Suppressor macrophage treated with lipopolysaccharide for 4 hours (primary cell): ENCODE results near the gene SKAP1.
A peak's percentile ranks its signal among the peaks of the same experiment; 100 is the strongest.
"Not testable (repeated sequence)": the region's sequence is repeated elsewhere in the genome, so short reads cannot be mapped to it uniquely, and the experiment has no call there.

Experiments
- DNase-seq: peaks from one replicate; pipeline ENCODE4 v3.0.0-alpha.2; 2020

Gene SKAP1

GRCh38 chr17:48445248-48445620, 15.2 kb upstream of the SKAP1 start:
- DNase-seq: no peak

GRCh38 chr17:48444516-48445247, 14.7 kb upstream of the SKAP1 start:
- no peak for DNase-seq

- no peak for DNase-seq
Observed at GRCh38 chr17:48443712-48444111, 13.7 kb upstream of the SKAP1 start.

DNA sequence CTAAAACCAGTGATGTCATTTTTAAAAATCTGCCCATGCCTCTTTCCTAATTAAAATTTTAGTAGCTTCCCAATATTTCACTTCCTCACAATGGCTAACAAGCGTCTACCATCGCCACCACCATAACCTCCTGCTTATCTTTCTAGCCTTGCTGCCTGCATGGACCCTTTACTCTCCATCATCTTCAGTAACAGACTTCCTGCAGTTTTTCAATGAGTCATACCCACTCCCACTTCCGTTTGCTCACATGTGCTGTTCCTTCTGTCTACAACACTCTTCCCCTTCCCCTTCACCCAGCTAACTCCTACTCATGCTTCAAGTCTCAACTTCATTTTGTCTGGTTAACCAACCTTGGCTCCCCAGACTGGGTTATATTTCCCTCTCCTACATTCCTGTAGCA, 12.8 kb upstream of the SKAP1 start:
- DNase-seq: peak; percentile 33

DNA sequence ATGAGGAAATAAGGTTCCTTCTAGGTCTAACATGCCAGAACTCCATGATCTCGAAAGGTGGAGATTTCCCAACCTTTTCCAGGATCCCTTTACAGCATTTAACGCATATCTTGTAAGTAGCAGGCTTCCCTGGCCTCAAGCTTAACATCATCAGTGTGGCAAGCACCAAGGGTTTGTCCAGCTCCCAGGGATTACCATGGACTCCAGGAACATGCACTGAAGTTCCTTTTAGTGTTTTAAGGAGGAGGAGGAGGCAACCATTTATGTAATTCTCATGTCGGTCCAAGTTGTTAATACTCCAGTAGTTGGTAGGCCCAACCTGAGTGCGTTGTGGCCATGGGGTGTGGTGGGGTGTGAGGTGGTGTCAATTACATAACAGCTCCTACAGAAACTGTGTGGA, 11.8 kb upstream of the SKAP1 start:
- no peak for DNase-seq

DNA sequence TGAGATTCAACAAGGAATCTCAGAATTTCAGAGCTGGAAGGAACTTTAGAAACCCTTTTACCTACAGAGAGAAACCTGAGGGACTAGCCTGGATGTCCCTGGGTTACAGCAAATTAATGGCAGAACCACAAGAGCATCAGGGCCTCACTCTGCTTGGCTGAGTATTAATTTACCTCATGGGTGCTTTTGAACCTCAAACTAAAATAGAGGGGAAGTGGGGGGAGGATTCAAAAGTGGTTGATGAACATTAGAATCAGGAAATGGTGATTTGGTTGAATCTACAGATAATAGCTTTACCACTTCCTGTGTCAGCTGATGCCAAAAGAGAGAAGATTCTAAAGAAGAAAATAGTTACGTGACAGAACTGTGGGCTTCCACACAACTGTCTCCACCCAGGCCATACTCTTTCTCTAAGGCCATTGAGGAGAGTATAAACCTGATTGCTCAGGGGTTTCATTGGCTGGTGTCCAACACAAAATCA, 11.3 kb upstream of the SKAP1 start:
- DNase-seq: peak; percentile 9

DNA sequence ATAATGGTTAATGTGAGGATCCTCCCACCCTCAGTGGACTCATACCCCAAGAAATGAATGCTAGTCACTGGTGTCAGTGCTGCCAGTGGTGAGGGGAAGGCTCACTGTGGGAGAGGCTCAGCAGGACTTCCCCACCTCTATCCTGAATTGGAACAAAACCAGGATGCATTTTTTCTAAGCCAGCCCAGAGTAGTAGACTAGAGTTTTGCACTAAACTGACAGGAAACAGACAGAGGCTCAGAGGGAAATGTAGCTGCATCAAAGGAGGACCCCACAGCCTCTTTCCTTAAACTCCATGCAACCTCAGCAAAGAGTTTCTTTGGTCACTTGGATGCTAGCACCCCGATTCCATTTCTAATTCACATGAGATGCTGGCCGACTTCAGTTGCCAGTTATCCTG, 10.7 kb upstream of the SKAP1 start:
- no peak for DNase-seq

DNA sequence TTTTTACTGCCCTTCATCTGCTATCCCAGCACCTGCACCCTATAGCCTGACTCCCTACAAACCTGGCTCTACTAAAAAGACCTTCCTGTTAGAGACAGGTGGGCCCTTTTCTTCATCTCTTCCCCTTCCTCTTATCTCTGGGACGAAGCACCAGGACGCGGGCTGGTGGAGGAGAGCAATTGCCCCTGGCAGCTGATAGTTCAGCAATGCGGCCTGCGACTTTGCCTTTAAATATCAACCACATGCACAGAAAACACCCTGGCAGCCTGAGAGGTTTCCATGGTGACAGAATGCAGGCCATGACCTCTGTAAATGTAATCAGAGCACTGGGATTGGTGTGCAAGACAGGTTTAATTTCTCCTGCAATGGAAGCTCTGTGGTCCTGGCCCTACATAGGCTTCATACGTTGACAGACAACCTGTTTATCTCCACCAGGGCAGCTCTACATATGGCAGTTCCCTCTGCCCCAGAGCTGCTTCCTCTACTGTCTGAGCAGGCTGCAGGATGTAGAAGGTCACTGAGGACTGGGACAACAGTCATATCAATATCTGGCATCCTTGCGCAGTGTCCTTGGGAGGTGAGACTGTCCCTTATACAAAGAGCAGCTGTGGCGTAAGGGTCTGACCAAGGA, 10.0 kb upstream of the SKAP1 start:
- DNase-seq: no peak

DNA sequence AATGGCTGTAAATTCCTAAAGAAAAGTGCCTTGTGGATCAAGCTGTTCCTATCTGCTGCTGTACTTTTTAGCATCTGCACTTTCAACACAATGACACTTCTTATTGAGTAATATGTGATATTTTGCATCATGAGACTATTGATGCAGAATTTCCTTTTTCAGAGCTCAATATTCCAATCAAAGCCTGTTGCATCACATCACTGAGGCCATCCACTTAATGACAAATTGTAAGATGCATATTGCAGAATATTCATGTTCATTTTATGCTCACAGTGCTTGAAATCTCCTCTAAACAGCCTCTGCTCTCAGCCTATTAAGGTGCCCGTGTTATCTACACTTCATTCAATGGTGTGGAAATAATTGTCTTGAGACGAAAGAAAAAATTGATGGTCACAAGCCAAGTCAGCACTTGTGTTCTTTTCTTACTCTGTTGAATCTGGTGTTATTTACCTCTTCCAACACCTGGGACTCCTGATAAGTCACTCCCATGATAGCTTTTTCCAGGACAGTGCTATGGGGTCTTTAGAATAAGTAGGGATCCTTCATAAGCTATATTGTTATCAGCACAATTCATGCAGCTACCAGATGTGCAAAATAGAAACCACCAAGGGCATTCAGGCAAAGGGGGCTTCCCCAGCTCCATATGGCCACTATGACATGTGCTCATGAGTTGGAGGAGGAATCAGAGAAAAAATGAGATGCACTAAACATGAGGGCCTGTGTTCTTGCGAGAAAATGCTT, 9.3 kb upstream of the SKAP1 start:
- peak; percentile 24 for DNase-seq

- no peak for DNase-seq
Observed at GRCh38 chr17:48438516-48439061, 8.6 kb upstream of the SKAP1 start.

DNA sequence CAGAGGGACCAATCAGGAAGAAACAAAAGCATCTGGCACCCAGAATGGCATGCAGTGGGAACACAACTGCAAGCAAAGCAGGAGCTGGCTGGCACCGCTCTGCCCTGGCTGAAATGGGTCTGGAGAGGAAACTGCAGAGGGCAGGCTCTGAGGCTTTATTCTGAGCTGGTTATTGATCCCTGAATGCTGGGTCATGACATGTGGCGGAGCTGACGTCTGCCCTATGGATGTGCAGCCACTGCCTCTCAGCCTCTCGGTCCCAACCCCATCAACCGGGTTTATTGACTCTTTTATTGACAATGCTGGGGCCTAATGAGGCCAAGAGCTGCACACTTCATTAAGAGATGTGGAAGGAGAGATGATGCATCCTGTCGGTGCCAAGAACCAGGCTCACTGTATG, 3.9 kb upstream of the SKAP1 start:
- no peak for DNase-seq

DNA sequence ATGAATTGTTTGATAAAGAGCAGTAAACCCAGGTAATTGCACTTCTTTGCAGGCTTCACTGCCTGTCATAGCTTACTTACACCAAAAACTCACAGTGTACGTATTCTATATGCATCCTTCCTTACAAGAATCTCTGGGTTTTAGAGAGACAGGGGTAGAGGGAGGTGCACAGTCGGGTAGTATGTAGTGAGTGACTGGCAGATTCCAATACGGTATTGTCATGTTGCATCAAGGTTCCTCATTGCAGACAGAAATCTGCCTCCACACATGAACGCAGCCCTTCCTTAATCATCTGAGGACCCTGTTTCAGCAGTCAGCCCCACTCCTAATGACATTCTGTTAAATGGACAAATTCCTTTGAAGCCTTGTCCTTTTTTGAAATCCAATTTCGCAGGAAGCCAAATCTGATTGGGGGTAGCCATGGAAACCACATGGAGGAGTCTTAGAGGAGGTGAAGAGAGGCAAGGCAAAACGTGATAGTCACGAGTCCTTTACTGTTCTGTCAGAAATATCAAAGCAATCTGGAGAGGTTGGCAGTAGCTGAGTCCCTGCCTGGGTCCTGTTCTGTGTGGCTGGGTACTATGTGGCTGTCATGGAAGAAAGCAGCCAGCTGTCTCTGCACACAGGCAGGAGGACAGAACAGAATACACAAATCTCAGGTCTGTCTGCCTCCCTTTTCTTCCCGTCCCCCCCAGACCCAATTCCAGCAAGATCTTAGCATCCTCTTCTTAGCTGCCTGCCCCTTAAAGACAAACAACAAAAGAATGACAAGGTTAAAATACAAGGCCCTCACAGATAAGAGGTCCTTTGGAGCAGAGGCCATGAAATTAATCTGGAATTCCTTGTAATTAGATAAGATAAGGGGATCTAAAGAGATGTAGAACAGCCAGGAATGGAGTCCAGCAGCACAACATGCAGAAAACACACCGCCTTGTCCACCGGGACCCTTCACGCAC, 3.1 kb upstream of the SKAP1 start:
- DNase-seq: no peak

DNA sequence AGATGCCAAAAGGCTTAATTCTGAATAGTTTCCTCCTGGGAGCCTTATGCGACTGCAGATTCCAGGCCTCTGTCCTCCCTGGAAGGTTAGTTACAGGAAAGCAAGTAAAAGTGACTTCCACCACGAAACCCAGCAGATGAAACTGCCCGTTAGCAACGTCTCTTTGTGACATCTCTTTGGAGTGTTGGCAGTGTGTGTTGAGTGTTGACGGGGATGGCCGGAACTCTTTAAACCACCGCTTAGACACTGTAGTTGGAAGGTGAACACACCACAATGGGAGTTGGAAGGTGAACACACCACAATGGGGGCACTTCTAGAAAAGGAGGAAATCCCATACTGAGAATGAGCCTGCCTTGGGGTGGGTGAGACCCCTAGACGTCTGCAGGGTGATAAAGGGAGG, 858 bp downstream of the SKAP1 start:
- DNase-seq: no peak

GRCh38 chr17:48427598-48427997, 2.4 kb downstream of the SKAP1 start:
- peak; percentile 48 for DNase-seq

DNA sequence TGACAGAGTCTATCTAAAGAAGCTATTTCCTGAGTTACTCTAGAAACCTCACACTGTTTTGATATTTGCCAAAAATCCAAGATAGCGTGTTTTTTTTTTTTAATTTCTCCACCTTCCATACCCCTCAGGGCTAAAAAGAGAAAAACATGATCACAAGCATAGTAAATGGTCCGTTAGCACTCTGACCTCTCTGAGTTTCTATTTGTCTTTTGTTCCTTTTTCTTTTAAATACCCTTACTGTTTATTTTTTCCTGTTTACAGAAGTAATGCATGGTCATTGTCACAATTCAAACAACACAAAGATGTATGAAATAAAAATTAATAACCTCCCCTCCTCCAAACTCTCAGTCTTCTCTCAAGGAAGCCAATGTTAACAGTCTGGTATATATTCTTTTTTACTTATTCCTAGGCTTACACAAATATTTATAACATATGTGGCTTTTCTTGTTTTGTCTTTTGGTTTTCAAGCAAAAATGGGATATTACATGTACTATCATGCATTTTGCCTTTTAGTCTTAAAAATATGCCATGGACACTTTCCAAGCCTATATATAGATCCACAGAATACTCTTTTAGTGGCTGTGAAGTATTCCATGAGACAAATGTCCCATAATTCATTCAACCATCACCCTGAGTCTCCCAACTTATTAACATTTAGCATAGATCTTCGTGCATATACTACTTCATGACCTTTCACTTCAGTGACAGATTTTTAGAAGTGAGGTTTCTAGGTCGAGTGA, 3.1 kb downstream of the SKAP1 start:
- DNase-seq: no peak

GRCh38 chr17:48426019-48426665, 3.9 kb downstream of the SKAP1 start:
- no peak for DNase-seq

DNA sequence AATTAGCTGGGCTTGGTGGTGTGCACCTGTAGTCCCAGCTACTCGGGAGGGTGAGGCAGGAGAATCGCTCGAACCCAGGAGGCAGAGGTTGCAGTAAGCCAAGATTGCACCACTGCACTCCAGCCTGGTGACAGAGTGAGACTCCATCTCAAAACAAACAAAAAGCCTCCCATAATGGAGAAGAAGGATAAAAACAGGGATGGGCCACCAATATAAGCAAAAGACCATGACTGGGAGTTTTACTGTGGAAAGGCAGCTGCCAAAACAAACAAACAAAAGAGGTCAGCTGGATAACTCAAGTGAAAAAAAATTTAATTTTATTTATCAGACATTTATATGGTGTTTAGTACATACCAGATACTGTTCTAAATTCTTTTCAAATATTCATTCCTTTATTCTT, 8.0 kb downstream of the SKAP1 start:
- not testable (repeated sequence) for DNase-seq

GRCh38 chr17:48420823-48421222, 9.2 kb downstream of the SKAP1 start:
- DNase-seq: no peak

GRCh38 chr17:48416971-48417370, 13.0 kb downstream of the SKAP1 start:
- DNase-seq: no peak

DNA sequence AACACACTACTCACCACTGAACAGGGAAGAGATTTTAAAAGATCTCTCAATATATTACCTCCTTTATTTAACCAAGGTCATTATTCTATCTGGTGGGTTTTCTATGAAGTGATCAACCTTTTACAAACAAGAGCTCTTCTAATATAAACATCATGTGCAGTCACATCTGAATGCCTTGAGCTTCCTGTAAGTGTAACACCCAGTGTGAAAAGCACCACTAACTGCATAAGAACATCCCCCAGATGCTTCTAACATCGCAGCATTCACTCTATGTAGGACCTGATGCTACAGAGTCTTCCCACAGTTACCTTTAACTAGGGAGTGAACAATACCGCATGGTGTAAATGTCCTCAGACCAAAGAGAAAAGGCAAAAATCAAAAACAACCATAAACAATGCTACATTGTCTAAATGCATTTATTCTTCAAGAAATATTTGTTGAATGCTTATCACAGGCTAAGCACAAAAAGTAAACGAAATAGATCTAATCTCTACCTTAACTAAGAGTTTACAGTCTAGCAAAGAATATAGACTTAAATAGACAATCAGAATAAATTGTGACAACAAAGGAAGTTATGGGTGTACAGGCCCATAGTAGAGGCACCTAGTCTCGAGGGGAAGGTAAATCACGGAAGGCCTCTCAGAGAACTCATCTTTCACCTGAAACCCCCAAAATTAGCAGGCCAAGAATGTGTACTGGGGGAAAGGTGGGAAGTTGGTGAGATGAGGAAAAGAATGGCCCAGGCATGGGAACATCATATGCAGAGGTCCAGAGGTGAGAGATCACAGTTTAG, 16.2 kb downstream of the SKAP1 start:
- no peak for DNase-seq
